NCI-H82 treated with DMSO at 0.1 percent for 48 hours (cell line): Measurements from ENCODE around the gene ARHGAP31.

Experiments used
- DNase-seq: peaks from one replicate; lab custom pipeline; 2025; ENCODE audit not compliant: unreplicated experiment; lab: John Stamatoyannopoulos, UW

Gene ARHGAP31

GRCh38 chr3:119418641-119419040, 124.5 kb downstream of the ARHGAP31 start:
- DNase-seq, result no peak

- DNase-seq, result peak; percentile 50
Observed at GRCh38 chr3:119420196-119420595, 126.0 kb downstream of the ARHGAP31 start.

- DNase-seq, result no peak
Observed at GRCh38 chr3:119427669-119428068, 133.5 kb downstream of the ARHGAP31 start.

- DNase-seq, result no peak
Observed at GRCh38 chr3:119428538-119428937, 134.4 kb downstream of the ARHGAP31 start.

- no peak for DNase-seq
Observed at GRCh38 chr3:119433613-119434325, 139.6 kb downstream of the ARHGAP31 start.

- no peak for DNase-seq
Observed at GRCh38 chr3:119434703-119435102, 140.5 kb downstream of the ARHGAP31 start.

- no peak for DNase-seq
Observed at GRCh38 chr3:119436977-119437376, 142.8 kb downstream of the ARHGAP31 start.

GRCh38 chr3:119437691-119438258, 143.6 kb downstream of the ARHGAP31 start:
- no peak for DNase-seq

GRCh38 chr3:119443179-119443578, 149.0 kb downstream of the ARHGAP31 start:
- DNase-seq, result no peak

GRCh38 chr3:119444590-119444989, 150.4 kb downstream of the ARHGAP31 start:
- DNase-seq, result no peak

- no peak for DNase-seq
Observed at GRCh38 chr3:119453822-119454221, 159.6 kb downstream of the ARHGAP31 start.

GRCh38 chr3:119456469-119456868, 162.3 kb downstream of the ARHGAP31 start:
- DNase-seq, result no peak

- no peak for DNase-seq
Observed at GRCh38 chr3:119457246-119457645, 163.1 kb downstream of the ARHGAP31 start.

- peak; percentile 96 for DNase-seq
Observed at GRCh38 chr3:119463171-119464169, 169.3 kb downstream of the ARHGAP31 start, which contains the start of gene TMEM39A. TSS of gene TMEM39A (minus strand) at chr3:119463615. CDS start at chr3:119462074, 1,541 bp downstream.

- no peak for DNase-seq
Observed at GRCh38 chr3:119468041-119468440, 173.9 kb downstream of the ARHGAP31 start.

GRCh38 chr3:119469418-119470189, 175.4 kb downstream of the ARHGAP31 start:
- peak; percentile 36 for DNase-seq
